NCI-H460 (cell line): Measurements from ENCODE around the gene CADPS. TPM values are rescaled to one million over a fixed set of nuclear protein-coding genes. Genes with fewer than 3 reads are reported as not detected.
A peak's percentile ranks its signal among the peaks of the same experiment; 100 is the strongest.

ENCODE experiments used
- DNase-seq: peaks from one replicate; pipeline ENCODE4 v3.0.0-alpha.2; 2016; ENCODE audit warnings: low read depth; ENCODE audit errors: extremely low read depth
- polyA plus RNA-seq: library from polyadenylated mRNA; depleted of rRNA; stranded (reverse); fragments of >200 nt; gene quantifications from 2 replicates; pipeline ENCODE4 v1.2.3, GENCODE V29; 2014; cell fraction: nucleus; rRNA removed
- total RNA-seq: library from RNA; depleted of rRNA; stranded (reverse); fragments of >200 nt; shearing (Covaris generic); gene quantifications from 2 replicates; pipeline ENCODE4 v1.2.3, GENCODE V29; 2014; rRNA removed

CADPS gene
- not detected in 2 replicates for total RNA-seq
- polyA plus RNA-seq, result not detected in 2 replicates

DNA sequence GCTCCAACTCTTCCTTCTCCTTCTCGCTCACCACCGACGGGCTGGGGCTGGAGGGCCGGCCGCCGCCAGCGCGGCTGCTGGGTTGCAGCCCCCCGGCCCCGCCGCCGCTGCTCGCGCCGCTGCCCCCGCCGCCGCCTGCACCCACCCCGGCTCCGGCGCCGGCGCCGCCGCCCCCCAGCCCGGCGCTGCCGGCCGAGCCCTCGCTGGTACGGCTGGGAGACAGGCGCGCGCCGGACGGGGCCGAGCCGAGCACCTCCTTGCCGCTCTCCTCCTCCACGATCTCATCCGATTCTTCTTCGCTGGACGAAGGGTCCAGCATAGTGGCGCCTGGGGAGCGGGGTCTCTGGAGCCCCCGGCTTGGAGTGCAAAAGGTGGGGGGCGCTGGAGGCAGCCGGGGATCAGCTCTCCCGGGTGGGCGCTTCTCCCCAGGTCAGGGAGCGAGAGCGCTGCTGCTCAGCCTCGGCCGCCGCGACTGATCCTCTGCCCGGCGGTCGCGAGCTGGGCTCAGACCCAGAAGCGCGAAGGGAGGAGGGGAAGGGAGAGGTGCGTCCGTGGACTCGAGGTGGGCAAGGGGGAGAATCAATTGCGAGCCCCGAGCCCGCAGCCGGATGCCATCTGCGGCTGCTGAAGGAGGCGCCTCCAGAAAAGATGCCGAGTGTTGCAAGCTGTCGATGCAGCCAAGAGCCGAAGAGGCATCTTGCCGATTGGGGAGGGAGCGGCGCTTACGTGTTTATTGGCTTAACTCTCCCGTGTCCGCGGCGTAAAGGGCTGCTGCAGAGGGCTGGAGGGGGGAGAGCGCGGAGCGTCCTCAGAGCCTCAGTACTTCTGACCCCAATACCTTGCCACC lies at the start of gene CADPS:
CADPS (minus strand) TSS at position 706 of the 847 bp plus-strand sequence; CDS start at position 319, 387 bp downstream.
- DNase-seq, result no peak

DNA sequence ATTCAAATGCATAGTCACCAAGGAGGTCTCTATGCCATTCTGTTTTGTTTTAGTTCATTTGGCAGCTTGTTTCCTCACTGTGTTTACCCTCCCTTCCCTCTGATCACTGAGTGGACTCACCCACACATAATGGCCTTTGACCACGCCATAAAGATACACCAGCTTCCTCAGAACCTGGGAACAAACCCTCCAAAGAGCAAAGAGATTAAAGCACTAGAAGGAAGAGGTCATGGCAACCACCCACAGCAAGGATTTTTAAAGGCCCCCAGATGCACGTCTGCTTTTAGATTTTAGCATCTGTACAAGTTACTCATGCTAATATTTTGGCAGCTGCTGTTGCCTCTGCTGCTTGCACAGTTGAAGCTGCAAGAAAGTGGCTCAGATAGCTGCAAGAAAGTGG lies 47.9 kb upstream of the CADPS start:
- DNase-seq, result no peak

DNA sequence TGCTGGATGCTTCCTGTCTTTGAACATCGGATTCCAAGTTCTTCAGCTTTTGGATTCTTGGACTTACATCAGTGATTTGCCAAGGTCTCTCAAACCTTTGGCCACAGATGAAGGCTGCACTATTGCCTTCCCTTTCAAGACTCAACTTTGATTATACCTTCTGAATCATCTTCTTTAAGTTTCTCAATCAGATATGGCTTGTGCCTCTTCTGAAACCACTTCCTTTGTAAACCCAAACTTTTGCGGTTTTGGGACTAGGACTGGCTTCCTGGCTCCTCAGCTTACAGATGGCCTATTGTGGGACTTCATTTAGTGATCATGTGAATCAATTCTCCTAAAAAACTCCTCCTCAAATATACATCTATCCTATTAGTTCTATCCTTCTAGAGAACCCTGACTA lies 47.1 kb upstream of the CADPS start:
- no peak for DNase-seq

DNA sequence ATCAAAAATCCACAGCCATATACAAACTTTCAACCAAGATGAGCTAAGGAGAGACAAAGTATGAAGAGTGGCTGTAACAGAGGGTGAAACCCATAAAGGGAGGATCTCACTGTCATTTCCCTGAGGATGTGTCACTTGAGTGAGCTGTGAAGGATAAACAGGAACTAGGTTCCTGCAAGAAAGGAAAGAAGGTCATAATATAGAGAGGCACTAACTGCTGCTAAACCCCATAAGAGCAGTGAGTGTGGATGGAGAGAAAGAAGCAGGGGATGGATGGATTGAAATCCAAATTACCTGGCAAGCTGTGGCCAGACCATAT lies 45.2 kb upstream of the CADPS start:
- DNase-seq, result no peak

DNA sequence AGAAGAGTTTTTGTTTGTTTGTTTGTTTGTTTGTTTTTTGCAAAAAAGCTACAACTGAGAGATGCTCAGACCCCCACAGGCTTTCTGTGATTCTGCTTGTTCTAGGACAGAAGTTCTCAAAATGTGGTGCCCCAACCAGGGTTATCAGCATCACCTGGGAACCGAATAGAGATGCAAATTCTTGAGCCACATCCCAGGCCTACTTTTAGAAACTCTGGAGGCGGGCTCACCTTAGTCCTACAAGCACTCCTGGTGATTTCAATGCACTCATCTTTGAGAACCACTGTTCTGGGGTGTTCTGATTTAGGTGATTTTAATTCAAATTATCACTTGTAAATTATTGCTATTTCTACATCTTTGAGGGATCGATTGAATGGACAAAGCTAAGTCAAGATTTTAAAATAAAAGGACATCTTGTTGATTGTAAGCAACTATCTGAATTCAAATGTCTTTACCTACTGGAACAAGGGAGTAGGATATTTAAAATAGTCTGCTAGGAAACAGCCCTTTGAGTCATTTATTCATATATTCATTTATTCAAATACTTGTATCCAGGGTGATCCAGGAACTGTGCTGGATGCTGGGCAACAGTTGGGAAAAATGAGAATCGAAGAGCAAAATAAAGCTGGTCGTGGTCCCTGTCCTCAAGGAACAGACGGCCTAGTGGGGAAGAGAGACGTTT lies 44.7 kb upstream of the CADPS start:
- no peak for DNase-seq

DNA sequence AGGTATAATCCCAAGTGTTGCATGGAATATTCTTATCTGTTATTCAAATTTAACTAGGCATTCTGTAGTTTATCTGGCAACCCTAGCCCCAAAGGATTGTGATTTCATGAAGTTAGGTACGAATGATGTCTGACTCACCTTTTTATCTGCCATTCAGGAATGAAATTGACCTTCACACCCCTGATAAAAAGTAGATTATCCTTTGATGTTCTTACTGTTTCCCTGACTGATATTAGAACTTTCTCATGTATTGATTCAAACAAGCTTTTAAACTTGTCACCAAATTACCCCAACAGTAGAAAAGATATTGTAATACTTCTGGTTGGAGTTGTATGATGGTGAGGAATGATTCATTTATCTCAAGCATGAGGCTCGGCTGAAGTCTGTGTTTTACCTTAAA lies 43.6 kb upstream of the CADPS start:
- no peak for DNase-seq

DNA sequence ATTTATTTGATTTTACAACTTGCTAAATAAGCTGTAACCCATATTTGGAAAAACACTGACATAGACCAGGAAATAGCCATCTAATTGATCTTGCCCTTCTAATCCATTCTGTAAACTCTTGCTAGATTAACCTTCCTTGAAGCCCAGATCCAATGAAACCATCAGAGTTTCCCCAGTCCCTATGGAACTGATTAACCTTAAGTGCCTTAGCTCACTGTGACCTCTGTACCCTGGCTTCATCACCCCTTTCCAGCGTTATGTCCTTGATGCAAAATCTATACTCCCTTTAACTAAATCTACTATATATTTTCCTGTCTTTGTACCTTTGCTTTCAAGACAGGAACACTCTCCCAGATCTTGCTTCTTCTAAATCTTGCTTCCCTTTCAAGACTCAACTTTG lies 42.9 kb upstream of the CADPS start:
- no peak for DNase-seq

DNA sequence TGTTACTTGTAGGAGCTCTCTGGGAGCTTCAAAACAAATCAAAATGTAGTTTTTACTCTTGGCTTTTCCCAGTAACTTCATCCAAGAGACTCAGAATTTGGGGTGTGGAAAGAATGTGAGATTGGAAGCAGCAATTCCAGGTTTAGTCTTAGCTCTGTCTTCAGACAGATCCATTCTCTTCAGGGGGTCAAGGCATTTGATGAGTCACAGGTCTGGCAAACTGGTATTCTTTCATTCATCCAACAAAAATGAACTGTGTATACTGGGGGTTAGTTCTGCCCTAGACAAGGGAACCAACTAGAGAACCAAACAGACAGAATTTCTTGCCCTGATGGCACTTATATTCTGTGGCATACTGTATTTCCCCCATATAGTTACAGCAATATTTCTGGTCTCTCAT lies 36.3 kb upstream of the CADPS start:
- DNase-seq, result no peak

DNA sequence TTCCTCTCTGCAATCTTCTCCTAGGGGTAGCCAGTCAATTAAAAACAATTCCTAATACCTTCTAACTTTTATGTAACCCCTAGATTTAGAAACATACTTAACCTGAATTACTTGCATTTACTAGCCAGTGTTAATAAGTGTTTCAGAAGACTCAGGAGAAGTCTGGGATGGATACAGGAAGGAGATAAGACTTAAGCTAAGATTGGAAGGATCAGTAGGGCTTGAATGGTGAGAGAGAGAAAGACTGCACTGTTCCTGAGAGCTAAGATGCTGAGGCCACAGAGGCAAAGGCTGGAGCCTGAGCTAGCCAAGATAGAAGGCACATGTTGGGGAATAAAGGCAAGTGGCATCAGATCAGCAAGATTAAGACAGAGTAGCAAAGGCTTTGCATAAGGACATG lies 30.1 kb upstream of the CADPS start:
- no peak for DNase-seq

DNA sequence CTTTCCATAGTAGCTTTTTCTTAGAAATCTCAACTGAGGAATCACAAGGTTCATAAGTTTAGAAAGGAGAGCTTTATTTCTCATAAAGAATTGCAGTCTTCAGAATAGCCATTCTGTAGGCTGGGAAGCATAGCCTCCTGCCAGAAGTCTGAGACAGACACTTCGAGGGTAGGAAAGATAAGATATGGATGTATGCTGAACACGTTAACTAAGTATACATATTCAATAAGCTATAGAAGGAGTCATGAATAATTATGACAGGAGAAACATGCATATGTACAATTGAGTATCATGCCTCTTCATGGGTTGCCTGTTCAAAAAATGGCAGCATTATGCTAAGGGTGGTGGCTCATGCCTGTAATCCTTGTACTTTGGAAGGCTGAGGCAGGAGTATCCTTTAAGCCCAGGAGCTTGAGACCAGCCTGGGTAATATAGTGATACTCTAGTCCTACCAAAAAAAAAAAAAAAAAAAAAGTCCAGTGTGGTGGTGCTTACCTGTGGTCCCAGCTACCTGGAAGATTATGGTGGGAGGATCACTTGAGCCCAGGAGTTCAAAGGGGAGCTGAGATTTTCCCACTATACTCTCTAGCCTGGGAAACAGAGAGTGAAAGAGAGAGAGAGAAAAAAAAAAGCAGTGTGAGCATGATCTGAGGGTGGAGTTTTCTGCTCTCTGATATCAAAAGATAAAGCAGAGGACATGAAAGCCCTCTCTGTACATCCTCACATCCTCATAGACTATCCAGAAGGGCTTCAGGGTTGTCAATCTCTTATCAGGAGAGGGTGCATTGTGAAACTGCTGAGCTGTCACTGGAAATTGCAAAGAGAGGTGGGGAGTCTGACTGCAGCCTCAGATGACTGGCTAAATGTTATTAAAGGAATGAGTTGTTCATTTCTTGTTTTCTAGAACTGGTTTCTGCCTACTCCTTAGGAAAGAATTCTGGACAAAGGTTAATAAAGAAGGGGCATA lies 23.6 kb upstream of the CADPS start:
- no peak for DNase-seq

DNA sequence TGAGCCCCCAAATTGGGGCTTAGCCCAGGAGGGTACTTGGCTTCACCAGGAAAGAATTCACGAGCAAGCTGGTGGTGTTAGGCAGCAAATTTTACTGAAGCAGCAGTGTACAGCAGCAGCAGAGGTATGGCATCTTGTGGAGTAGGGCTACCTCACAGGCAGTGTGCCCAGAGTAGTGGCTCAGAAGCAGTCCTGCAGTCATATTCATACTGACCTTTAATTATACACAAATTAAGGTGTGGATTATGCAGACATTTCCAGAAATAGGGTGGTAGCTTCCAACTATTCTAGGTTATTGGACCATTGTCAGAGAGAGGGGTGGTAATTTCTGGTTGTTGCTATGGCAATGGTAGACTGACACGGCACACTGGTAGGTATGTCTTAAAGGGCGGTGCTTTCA lies 20.7 kb upstream of the CADPS start:
- no peak for DNase-seq

DNA sequence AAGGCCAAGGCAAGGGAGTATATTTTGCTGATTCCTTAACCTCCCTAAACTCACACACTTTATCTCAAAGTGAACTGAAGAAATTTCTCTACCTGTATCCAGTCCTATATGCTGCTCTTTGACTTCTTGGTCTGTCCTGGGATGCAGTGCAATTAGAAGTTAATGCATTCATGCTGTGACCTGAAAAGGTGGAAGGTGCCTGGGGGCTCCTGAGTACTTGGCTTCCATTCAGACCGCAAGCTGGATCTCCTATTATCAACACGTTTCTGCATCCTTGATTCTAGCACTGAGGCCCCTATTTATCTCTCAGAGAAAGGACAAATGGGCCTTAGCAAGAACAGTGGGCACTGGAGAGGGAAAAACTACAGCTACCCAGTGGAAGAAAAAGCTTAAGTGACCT lies 17.7 kb upstream of the CADPS start:
- DNase-seq, result no peak

DNA sequence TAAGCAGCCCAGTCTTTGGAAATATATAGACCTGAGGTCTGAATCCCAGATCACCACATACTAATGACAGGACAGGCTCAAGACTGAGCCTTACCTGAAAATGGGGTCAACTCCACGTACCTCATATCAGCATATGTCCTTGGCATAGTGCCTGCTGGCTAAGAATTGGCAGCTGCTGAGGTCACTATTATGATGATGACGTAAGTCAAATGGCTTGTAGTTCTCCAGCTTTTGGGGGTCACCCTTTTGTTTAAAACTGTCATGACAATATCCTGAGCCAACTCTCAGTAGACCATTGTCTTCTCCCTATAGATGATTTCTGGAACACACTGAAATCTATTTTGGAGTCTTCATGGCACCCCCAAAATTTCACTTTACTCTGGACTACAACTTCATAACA lies 16.8 kb upstream of the CADPS start:
- DNase-seq, result no peak

DNA sequence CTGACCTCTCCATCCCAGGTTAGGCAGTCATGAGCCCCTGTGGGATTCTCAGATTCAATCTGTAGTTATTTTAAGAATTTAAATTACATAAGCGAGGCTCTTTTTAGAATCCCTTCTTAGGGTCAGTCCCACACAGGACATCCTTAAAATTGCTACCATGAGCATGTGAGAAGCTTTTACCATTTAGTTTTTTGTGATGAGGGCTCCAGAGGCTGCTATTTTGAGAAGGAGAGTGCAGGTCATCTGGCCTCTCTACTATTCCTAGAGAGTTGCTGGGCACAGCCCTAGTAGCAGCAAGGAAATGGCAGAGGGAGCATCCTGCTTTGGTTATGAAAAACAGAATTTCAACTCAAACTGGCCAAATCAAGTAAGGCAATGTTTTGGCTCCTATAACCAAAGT lies 13.6 kb upstream of the CADPS start:
- no peak for DNase-seq

DNA sequence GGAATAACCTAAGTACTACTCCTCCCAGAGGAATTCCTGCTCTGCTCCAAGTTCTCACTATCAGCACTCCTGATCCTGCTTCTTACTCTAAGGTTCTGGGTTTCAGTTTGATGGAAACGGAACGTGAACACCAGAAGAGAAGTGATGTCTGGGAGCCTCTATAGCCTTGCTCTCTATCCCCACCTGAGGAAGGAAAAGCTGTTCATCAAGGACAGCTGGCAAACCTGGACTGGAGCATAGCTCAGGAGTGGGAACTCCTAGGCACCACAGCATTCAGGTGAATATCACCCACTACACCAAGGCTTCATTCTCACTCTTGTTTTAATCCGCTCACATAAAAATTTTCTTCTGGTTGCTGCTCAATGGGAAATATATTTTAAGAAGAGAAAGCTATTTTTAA lies 13.0 kb upstream of the CADPS start:
- no peak for DNase-seq

DNA sequence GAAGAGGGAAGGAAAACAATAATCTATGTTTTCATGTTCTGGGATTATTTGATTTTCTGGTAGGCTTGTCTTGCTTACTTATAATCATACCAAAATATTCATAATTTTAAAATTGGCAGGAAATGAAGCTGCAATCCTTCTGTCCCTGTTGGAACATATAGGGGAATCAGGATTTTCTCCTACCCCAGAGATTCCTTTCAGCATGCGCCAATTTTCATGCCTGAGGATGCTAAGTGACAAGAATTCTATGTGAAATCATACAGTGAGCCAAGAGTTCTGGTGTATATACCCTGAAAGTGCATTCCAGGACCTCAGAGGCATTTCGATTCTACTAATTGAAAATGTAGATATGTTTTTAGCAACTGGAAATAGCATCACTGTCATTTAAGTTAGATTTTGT lies 9.9 kb upstream of the CADPS start:
- no peak for DNase-seq

DNA sequence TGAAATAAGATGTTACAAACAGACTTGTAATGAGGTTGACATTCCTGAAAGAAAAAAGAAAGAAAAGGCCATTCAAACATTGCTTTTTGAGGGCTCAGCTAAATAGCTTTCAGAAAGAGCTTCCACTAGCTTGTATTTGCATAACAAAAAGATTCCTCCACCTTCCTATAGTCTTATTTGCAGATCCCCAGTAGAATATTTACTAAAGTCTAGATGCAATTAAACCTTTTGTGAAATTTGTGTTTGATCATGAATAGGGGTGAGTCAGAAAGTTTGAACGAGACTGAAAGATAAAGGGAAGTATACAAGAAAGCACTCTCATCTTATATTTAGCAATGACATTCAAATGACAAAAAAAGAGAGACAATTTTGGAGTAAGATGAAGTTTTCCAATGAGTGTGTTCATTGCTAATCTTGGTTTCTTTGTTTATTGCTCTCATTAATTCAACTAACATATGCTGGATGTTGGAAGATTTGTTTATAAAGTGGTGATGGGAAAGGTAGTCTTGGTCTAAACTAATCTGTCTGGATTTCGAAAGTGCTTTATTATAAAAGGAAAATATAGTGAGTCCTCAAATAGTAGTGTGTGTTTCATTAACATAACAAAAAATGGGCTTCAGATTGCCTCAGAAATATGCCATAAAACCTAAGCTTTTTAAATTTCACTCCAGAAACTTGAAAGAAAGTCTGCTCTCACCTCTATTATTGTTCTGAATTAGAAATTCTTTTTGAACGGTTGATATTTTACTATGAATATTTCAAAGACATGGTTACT lies 9.1 kb upstream of the CADPS start:
- DNase-seq, result no peak

DNA sequence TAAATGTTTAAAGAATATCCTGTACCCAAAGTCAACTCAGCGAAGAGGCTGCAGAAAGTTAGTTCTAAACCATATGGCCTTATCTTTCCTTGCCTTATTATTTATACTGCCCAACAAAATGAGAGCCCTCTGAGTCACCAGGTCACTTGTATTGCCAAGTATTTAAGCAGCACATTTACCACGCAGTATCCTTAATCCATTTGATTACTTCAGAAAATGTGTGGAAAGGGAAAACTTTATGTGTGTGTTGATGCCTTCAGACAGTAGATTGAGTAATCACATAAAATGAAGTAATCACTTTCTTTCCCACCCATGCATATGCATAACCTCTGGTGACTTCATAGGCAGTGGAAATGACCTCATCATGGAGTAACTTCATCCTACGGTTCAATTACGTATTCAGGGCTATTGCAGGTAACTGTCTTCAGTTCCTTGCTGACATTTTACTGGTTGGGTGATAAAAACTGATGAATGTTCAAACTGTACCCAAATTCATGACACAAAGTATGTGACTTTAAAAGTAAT lies 7.5 kb upstream of the CADPS start:
- no peak for DNase-seq

DNA sequence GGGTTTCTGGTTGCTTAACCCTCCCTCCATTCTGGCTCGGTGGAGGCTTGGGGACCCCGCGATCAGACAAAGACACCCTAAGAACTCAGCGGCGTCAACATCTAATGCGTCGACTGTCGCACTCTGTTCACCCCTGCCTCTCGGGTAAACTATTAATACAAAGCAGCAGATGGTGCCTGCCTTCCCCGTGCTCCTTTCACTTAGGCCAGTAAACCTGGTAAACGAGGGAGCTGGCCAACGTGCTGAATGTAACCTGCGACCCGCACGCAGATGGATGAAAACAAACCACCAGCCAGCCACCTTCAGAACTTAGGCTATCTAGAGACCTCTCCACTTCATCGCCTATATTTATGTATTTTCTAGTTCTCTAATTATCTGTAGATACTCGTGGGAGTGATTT lies 848 bp upstream of the CADPS start:
- peak; percentile 11 for DNase-seq

DNA sequence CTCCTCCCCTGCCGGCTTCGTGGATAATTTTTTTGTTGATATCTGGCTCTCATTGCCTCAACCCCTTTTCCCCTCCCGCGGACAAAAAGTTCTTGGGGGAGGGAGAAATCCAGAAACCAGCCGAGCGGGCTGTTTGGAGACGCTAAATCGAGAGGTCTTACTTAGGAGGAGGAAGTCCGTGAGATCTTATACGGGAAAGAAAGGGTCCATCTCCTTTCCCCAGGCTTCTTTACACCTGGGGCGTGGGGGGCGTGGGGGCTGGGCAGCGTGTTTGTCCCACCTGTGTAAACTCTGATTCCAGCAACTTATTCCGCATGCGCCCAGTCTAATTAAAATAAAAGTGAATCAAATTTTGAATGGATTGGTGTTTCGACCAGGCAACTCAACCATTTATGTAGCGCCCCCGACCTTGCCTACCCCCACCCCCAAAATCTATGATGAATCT lies 364 bp upstream of the CADPS start:
- no peak for DNase-seq
